Vagina (tissue), 2 donors: Measurements from ENCODE around the gene DFFA. TPM values are rescaled to one million over a fixed set of nuclear protein-coding genes. Genes with fewer than 3 reads are reported as not detected.

Experiments used
- DNase-seq, 2 donors: peaks; one replicate each; pipeline ENCODE4 v3.0.0-alpha.2; 2017; ENCODE audit errors: extremely low spot score in 2 of 2
- H3K27ac ChIP-seq: fragments of 200-600 bp; sonication (generic); one replicate; pipeline ENCODE4 v1.5.1; 2019
- H3K27me3 ChIP-seq: fragments of 200-600 bp; sonication (generic); one replicate; pipeline ENCODE4 v1.5.1; 2019
- H3K36me3 ChIP-seq, 2 donors: fragments of 200-600 bp; sonication (generic); one replicate each; pipeline ENCODE4 v1.5.1; 2017 to 2019
- H3K4me1 ChIP-seq: fragments of 200-600 bp; sonication (generic); one replicate; pipeline ENCODE4 v1.5.1; 2019
- H3K4me3 ChIP-seq, 2 donors: fragments of 200-600 bp; sonication (generic); 1 replicate in 1 of 2; 2 replicates in 1 of 2; pipeline ENCODE4 v1.5.1; 2016 to 2019
- H3K9me3 ChIP-seq: fragments of 200-600 bp; sonication (generic); one replicate; pipeline ENCODE4 v1.5.1; 2019
- CTCF ChIP-seq, 3 experiments: fragments of 450-650 bp in 2 of 3; fragments of 200-600 bp in 1 of 3; sonication (generic) in 1 of 3; IDR thresholded peaks; one replicate each; pipeline ENCODE4 v1.5.1; 2017 to 2019; ENCODE audit warnings: antibody characterized with exemption in 3 of 3, mild to moderate bottlenecking in 2 of 3, moderate library complexity in 2 of 3
- POLR2A ChIP-seq, 2 donors: fragments of 450-650 bp; IDR thresholded peaks; one replicate each; pipeline ENCODE4 v1.6.1; 2017; ENCODE audit warnings: antibody characterized with exemption in 2 of 2, mild to moderate bottlenecking in 2 of 2, moderate library complexity in 2 of 2
- POLR2AphosphoS5 ChIP-seq, 2 donors: sonication (generic); formaldehyde crosslinking; IDR thresholded peaks; one replicate each; pipeline ENCODE4 v1.9.0; 2017; ENCODE audit warnings: antibody characterized with exemption in 2 of 2, mild to moderate bottlenecking in 2 of 2, low read depth in 1 of 2; ENCODE audit not compliant: insufficient read depth in 1 of 2
- intact Hi-C: fragments of 100-400 bp; cut with DNase I; formaldehyde crosslinking; loops from one replicate; pipeline ENCODE4 v1.15.1; 2023
- total RNA-seq: library from RNA; depleted of rRNA; stranded (reverse); fragments of >200 nt; gene quantifications from one replicate; pipeline ENCODE4 v1.2.3, GENCODE V29; 2016

DFFA gene
- total RNA-seq, 1 donor from 2014 or later: 16.2 TPM

GRCh38 chr1:10517677-10517982 lies 45.3 kb upstream of the DFFA start:
- H3K36me3 ChIP-seq: no peaks in the 10 kb centered on the region
- H3K4me1 ChIP-seq: peaks cover 22% of the 10 kb centered on the region
- DNase-seq: no peak
- TF ChIP-seq POLR2A (IDR thresholded peaks at IDR 0.05) (no peak), POLR2AphosphoS5 (IDR thresholded peaks at IDR 0.05; ENCODE audit: insufficient read depth in 1 of 2, low read depth in 1 of 2) (no peak), CTCF (IDR thresholded peaks at IDR 0.05) (no peak)
- H3K27ac ChIP-seq: no peak overlapping the region
- intact Hi-C loops: no loop called here
- H3K9me3 ChIP-seq: no peaks in the 10 kb centered on the region
- no peak overlapping the region for H3K4me3 ChIP-seq
- no peaks in the 10 kb centered on the region for H3K27me3 ChIP-seq

- intact Hi-C loops: no loop called here
- Histone ChIP-seq H3K27ac (no peak overlapping the region), H3K36me3 (no peaks in the 10 kb centered on the region), H3K9me3 (no peaks in the 10 kb centered on the region), H3K4me1 (peaks cover 28% of the 10 kb centered on the region), H3K27me3 (no peaks in the 10 kb centered on the region), H3K4me3 (no peak overlapping the region)
- TF ChIP-seq POLR2A (IDR thresholded peaks at IDR 0.05): no peak
- TF ChIP-seq CTCF (IDR thresholded peaks at IDR 0.05): no peak
- TF ChIP-seq POLR2AphosphoS5 (IDR thresholded peaks at IDR 0.05; ENCODE audit: insufficient read depth in 1 of 2, low read depth in 1 of 2): no peak
- DNase-seq: no peak
These were observed 44.8 kb upstream of the DFFA start for GRCh38 chr1:10516925-10517676.

- peaks cover 37% of the 10 kb centered on the region for H3K4me1 ChIP-seq
- intact Hi-C loops: loop anchor here (2.0 kb wide), 1 partner anchor 351 kb away; no protein-coding TSS in a partner anchor
- H3K4me3 ChIP-seq: no peak overlapping the region
- no peak for DNase-seq
- H3K9me3 ChIP-seq: no peaks in the 10 kb centered on the region
- H3K27ac ChIP-seq: no peak overlapping the region
- TF ChIP-seq POLR2AphosphoS5 (IDR thresholded peaks at IDR 0.05; ENCODE audit: insufficient read depth in 1 of 2, low read depth in 1 of 2): no peak
- TF ChIP-seq POLR2A (IDR thresholded peaks at IDR 0.05): no peak
- TF ChIP-seq CTCF (IDR thresholded peaks at IDR 0.05): no peak
- H3K36me3 ChIP-seq: no peaks in the 10 kb centered on the region
- H3K27me3 ChIP-seq: no peaks in the 10 kb centered on the region
These were observed 43.8 kb upstream of the DFFA start for GRCh38 chr1:10515976-10516750.

- H3K27me3 ChIP-seq: no peaks in the 10 kb centered on the region
- TF ChIP-seq POLR2A (IDR thresholded peaks at IDR 0.05) (no peak), CTCF (IDR thresholded peaks at IDR 0.05) (no peak), POLR2AphosphoS5 (IDR thresholded peaks at IDR 0.05; ENCODE audit: insufficient read depth in 1 of 2, low read depth in 1 of 2) (no peak)
- H3K27ac ChIP-seq: no peak overlapping the region
- H3K4me3 ChIP-seq: no peak overlapping the region
- intact Hi-C loops: loop anchor here (2.0 kb wide), 1 partner anchor 351 kb away; no protein-coding TSS in a partner anchor
- DNase-seq: no peak
- no peaks in the 10 kb centered on the region for H3K36me3 ChIP-seq
- H3K4me1 ChIP-seq: peaks cover 44% of the 10 kb centered on the region
- H3K9me3 ChIP-seq: no peaks in the 10 kb centered on the region
These were observed 43.1 kb upstream of the DFFA start for GRCh38 chr1:10515301-10515975.
